Testis (tissue), 2 donors: ENCODE results near the gene DNAJC3.

ENCODE experiments used
- POLR2A ChIP-seq: fragments of 450-650 bp; IDR thresholded peaks from one replicate; pipeline ENCODE4 v1.6.1; 2017; ENCODE audit warnings: antibody characterized with exemption, mild to moderate bottlenecking, moderate library complexity
- TF ChIP-seq, protein P1 (sequence below), 3 experiments: fragments of 450-650 bp in 2 of 3; fragments of 200-600 bp in 1 of 3; sonication (generic) in 1 of 3; IDR thresholded peaks; one replicate each; pipeline ENCODE4 v1.5.1; 2016 to 2019; ENCODE audit warnings: antibody characterized with exemption in 3 of 3, mild to moderate bottlenecking in 2 of 3, moderate library complexity in 1 of 3

DNA sequence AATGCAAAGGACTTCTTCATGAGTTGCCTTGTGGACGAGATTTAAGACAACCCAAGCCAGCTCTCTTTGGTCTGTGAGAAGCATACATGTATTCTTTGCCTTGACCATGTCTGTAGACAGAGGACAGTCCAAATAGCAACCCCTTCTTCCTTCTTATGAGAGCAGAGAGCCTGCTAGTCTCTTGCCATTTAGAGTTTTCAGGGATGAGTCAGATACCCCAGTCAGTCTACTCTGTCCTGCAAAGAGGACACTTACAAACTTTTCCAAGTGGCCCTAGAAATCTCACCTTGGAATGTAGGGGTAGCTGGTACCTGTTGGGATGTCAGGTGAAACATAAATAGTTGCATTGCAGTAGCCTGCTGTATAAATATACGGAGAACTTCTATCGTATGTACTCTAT is 36.7 kb downstream of the DNAJC3 start:
- TF ChIP-seq POLR2A = no peak
- TF ChIP-seq, protein P1, sequence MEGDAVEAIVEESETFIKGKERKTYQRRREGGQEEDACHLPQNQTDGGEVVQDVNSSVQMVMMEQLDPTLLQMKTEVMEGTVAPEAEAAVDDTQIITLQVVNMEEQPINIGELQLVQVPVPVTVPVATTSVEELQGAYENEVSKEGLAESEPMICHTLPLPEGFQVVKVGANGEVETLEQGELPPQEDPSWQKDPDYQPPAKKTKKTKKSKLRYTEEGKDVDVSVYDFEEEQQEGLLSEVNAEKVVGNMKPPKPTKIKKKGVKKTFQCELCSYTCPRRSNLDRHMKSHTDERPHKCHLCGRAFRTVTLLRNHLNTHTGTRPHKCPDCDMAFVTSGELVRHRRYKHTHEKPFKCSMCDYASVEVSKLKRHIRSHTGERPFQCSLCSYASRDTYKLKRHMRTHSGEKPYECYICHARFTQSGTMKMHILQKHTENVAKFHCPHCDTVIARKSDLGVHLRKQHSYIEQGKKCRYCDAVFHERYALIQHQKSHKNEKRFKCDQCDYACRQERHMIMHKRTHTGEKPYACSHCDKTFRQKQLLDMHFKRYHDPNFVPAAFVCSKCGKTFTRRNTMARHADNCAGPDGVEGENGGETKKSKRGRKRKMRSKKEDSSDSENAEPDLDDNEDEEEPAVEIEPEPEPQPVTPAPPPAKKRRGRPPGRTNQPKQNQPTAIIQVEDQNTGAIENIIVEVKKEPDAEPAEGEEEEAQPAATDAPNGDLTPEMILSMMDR (IDR thresholded peaks at IDR 0.05) = no peak
